DMS 273 treated with DMSO at 0.1 percent for 48 hours (cell line): Measurements from ENCODE around the gene EHBP1L1.
"Not testable (repeated sequence)": the region's sequence is repeated elsewhere in the genome, so short reads cannot be mapped to it uniquely, and the experiment has no call there.

ENCODE experiments used
- DNase-seq: peaks from one replicate; lab custom pipeline; 2025; lab: John Stamatoyannopoulos, UW

Gene EHBP1L1

DNA sequence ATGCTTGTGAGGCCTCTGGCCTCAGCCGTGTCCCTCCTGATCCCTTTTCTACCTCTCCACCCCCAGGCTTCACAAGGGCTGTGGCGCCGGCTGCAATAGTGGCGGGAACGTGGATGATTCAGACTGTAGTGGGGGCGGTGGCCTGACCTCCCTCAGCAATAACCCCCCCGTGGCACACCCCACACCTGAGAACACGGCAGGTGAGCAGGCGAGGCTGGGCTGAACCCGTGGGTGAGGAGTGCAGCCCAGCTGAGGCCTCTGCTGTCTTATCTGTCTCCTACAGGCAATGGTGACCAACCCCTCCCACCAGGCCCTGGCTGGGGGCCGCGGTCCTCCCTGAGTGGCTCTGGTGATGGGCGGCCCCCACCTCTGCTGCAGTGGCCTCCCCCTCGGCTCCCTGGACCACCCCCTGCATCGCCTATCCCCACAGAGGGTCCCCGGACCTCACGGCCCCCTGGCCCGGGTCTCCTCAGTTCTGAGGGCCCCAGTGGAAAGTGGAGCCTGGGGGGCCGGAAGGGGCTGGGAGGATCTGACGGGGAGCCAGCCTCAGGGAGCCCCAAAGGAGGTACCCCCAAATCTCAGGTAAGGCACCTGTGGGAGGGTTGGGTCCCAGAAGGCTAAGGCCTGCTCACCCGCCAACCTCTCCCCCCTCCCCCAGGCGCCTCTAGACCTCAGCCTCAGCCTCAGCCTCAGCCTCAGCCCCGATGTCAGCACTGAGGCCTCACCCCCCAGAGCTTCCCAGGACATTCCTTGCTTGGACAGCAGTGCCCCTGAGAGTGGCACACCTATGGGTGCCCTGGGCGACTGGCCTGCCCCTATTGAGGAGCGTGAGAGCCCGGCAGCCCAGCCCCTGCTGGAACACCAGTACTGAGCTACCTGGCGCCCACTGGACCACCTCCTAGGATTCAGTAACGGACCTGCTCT is 60.5 kb downstream of the EHBP1L1 start:
- no peak for DNase-seq

DNA sequence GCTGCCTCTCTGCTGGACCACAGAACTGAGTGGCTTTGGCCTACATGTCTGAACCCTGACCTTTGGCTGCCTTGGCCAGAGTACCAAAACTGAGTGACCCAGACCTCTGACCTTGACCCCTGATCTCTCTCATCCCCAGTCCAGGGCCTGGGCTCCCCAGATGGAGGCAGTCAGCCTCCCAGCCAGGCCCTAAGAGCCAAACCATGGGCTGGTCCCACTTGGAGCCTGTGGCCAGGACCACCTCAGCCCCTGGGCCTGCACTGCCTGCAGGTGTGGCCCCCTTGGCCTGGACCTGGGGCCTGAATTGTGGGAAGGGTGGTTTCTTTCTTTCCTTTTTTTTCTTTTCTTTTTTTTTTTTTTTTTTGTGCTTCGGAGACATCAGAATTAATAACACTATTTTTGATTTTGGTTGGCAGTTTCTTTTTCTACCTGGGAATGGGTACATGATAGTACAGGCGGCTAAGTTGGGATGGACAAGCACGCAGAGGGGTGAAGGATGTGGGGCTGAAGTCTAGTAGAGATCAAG is 61.2 kb downstream of the EHBP1L1 start:
- no peak for DNase-seq

DNA sequence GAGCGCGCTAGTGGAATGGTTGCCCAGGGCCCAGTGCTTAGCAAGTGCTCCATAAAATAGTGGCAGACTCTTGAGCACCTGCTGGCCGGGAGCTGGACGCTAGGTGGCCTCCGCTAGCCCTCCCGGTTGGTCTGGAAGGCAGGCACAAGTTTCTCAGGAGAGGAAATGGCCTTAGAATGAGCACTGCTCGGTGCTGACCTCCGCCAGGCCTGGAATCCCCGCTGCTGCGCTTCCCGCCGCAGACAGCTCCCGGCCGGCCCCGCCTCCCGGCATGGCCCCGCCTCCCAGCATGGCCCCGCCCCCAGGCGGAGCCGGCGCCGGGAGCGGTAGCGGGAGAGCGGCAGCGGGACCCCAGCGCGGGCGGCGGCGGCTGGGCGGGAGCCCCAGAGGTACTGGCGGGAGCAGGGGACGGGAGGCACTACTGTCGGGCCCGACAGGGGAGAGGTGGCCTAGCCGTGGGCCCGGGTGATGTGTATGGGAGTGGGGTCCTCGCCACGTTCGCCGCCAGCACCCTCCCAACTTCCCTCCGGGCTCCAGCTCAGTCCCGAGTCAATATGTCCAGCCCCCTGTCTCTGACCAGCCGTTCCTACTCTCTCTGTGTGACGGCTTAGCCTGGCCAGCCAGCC is 62.1 kb downstream of the EHBP1L1 start, which contains the start of gene SIPA1:
SIPA1 (plus strand) TSS at position 308 of the 626 bp plus-strand sequence. CDS start 2,821 bp downstream, outside the sequence.
- DNase-seq: peak; percentile 32

DNA sequence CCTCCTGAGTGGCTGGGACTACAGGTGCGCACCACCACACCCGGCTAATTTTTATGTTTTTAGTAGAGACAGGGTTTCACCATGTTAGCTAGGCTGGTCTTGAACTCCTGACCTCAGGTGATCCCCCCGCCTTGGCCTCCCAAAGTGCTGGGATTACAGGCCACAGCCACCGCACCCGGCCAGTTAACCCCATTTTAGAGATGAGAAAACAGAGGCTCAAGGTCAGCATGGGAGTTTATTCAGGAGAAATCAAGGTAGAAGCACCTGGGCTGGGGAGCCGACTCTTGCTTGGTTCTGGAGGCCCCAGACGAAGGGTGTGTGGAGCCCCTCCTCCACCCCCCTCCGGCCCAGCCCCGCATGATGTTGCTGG is 63.4 kb downstream of the EHBP1L1 start:
- not testable (repeated sequence) for DNase-seq

DNA sequence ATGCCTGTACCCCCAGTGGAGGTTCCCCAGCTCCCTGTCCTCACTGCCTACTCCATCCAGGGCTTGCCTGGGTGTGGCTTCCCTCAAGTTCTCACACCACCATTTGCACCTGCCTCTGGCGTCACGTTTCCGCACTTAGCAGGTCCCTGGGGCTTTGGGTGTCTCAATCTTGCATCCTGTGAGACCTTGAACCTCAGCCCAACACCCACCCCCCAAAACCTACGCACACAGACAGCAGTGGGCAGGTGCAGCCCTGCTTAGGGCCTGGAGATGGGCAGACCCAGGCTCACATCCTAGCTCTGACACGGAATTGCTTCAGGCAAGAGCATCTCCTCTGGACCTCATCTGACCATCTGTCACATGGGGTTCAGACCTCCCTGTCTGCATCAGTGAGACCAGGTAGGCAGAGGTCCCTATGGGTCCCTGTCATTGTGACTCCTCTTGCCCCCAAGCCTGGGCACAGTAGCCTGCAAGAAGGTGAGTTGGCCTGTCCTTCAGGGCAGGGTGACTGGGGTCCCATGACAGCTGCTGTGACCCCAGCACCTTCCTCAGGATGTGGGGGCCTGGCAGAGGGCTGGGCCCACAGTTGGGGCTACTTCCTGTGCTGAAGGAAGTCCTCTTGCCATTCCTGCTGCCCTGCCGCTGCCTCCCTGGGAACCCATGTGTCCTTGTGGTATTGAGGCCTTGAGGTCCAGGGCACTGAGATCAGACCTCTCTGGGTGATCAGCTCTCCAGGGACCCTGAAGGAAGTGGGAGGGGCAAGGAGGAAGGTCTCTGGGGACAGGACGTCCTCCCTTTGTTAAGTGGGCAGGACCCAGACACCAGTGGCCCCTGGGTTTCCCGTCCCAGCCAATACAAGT is 64.0 kb downstream of the EHBP1L1 start:
- DNase-seq: no peak

- DNase-seq: no peak
These were observed 64.8 kb downstream of the EHBP1L1 start for GRCh38 chr11:65640483-65641296.

- no peak for DNase-seq
These were observed 65.6 kb downstream of the EHBP1L1 start for GRCh38 chr11:65641297-65642013.
